Measurements from ENCODE around the gene MALAT1.

DNA sequence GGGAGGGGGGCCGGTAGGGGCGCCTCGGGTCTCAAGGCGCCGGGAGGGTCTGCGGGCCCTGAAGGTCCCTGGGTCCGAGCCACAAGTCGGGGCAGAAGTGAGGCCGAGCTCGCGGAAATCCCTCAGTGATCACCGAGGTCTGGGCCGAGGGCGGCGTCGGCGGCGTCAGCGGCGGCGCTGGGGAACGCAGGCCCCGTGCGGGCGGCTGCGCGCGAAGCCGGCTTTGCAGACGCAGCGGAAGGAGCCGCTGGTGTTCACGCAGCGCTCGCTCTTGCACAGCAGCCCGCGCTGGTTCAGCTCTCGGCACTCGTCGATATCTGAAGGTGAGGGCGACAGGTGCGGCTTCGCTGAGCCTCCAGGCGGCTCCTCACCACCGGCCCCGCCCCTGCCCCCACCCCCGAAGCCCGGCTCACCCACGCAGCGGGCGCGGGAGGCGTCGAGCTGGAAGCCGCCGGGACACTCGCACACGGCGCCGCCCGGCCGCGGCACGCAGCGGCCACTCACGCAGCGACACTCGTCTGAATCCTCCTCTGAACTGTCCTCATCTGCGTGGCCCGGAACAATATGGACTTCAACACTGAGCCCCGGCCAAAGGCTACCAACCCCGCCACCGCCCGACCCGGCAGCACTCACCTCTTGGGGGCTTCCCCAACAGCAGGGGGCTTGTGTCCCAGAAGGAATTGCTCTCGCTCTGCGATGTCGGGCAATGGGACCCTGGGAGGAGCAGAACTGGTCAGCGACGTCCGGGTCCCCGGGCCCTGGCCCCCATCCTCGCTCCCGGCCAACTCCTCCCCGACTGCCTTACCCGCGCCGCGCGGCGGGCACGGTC is 40.3 kb downstream of the MALAT1 start:
- TF ChIP-seq ESRRA (CRISPR knock-in tag; IDR thresholded peaks at IDR 0.05; ENCODE audit: low read depth) (no peak), GTF2F1 (IDR thresholded peaks at IDR 0.05; ENCODE audit: low read length) (no peak), NFIC (IDR thresholded peaks at IDR 0.05; ENCODE audit: low read length) (no peak), YY1 (IDR thresholded peaks at IDR 0.05; ENCODE audit: insufficient read depth, insufficient replicate concordance, low read depth, low read length) (no peak), SIX4 (CRISPR knock-in tag; IDR thresholded peaks at IDR 0.05) (no peak), ZFP36 (IDR thresholded peaks at IDR 0.05; ENCODE audit: borderline replicate concordance, low read depth, low read length, partially characterized antibody) (no peak), ZMAT3 (CRISPR knock-in tag; conservative IDR thresholded peaks at IDR 0.05) (no peak), ATRX (CRISPR knock-in tag; IDR thresholded peaks at IDR 0.05; ENCODE audit: borderline replicate concordance) (no peak), CREB1 (IDR thresholded peaks at IDR 0.05) (no peak), CREB1 (CRISPR knock-in tag; IDR thresholded peaks at IDR 0.05) (no peak), NAIF1 (CRISPR knock-in tag; IDR thresholded peaks at IDR 0.05; ENCODE audit: borderline replicate concordance) (no peak)
- TF ChIP-seq, protein P1, sequence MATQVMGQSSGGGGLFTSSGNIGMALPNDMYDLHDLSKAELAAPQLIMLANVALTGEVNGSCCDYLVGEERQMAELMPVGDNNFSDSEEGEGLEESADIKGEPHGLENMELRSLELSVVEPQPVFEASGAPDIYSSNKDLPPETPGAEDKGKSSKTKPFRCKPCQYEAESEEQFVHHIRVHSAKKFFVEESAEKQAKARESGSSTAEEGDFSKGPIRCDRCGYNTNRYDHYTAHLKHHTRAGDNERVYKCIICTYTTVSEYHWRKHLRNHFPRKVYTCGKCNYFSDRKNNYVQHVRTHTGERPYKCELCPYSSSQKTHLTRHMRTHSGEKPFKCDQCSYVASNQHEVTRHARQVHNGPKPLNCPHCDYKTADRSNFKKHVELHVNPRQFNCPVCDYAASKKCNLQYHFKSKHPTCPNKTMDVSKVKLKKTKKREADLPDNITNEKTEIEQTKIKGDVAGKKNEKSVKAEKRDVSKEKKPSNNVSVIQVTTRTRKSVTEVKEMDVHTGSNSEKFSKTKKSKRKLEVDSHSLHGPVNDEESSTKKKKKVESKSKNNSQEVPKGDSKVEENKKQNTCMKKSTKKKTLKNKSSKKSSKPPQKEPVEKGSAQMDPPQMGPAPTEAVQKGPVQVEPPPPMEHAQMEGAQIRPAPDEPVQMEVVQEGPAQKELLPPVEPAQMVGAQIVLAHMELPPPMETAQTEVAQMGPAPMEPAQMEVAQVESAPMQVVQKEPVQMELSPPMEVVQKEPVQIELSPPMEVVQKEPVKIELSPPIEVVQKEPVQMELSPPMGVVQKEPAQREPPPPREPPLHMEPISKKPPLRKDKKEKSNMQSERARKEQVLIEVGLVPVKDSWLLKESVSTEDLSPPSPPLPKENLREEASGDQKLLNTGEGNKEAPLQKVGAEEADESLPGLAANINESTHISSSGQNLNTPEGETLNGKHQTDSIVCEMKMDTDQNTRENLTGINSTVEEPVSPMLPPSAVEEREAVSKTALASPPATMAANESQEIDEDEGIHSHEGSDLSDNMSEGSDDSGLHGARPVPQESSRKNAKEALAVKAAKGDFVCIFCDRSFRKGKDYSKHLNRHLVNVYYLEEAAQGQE (IDR thresholded peaks at IDR 0.05; ENCODE audit: borderline replicate concordance in 1 of 2, low read depth in 1 of 2, low read length in 2 of 2), result no peak
- TF ChIP-seq, protein P2, sequence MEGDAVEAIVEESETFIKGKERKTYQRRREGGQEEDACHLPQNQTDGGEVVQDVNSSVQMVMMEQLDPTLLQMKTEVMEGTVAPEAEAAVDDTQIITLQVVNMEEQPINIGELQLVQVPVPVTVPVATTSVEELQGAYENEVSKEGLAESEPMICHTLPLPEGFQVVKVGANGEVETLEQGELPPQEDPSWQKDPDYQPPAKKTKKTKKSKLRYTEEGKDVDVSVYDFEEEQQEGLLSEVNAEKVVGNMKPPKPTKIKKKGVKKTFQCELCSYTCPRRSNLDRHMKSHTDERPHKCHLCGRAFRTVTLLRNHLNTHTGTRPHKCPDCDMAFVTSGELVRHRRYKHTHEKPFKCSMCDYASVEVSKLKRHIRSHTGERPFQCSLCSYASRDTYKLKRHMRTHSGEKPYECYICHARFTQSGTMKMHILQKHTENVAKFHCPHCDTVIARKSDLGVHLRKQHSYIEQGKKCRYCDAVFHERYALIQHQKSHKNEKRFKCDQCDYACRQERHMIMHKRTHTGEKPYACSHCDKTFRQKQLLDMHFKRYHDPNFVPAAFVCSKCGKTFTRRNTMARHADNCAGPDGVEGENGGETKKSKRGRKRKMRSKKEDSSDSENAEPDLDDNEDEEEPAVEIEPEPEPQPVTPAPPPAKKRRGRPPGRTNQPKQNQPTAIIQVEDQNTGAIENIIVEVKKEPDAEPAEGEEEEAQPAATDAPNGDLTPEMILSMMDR (CRISPR knock-in tag; IDR thresholded peaks at IDR 0.05), result no peak
- TF ChIP-seq, protein P3, sequence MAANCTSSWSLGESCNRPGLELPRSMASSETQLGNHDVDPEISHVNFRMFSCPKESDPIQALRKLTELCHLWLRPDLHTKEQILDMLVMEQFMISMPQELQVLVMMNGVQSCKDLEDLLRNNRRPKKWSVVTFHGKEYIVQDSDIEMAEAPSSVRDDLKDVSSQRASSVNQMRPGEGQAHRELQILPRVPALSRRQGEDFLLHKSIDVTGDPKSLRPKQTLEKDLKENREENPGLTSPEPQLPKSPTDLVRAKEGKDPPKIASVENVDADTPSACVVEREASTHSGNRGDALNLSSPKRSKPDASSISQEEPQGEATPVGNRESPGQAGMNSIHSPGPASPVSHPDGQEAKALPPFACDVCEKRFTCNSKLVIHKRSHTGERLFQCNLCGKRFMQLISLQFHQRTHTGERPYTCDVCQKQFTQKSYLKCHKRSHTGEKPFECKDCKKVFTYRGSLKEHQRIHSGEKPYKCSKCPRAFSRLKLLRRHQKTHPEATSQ (CRISPR knock-in tag; IDR thresholded peaks at IDR 0.05; ENCODE audit: borderline replicate concordance), result no peak

All from HepG2 (cell line).